T-helper 2 cell treated with Interferon-gamma antibody and Interleukin-4, amounts not matched to agents 5 μg/mL and 100 μg/mL, for 36 hours (primary cell): Measurements from ENCODE around the gene DDX49.
"Not testable (repeated sequence)": the region's sequence is repeated elsewhere in the genome, so short reads cannot be mapped to it uniquely, and the experiment has no call there.

Experiments used
- DNase-seq: peaks from one replicate; pipeline ENCODE4 v3.0.0; 2021; ENCODE audit warnings: low spot score
- H3K27ac Mint-ChIP-seq: one replicate; pipeline ENCODE4 v1.8.0; 2021; ENCODE audit warnings: mild to moderate bottlenecking, mixed read lengths
- H3K27me3 Mint-ChIP-seq: one replicate; pipeline ENCODE4 v1.8.0; 2021; ENCODE audit warnings: low read depth, mixed read lengths
- H3K36me3 Mint-ChIP-seq: one replicate; pipeline ENCODE4 v1.8.0; 2021; ENCODE audit warnings: low read depth, mixed read lengths
- H3K4me1 Mint-ChIP-seq: one replicate; pipeline ENCODE4 v1.8.0; 2021; ENCODE audit warnings: low read depth, mixed read lengths
- H3K4me3 Mint-ChIP-seq: one replicate; pipeline ENCODE4 v1.8.0; 2022; ENCODE audit warnings: mild to moderate bottlenecking, moderate library complexity, mixed read lengths
- H3K9me3 Mint-ChIP-seq: one replicate; pipeline ENCODE4 v1.8.0; 2021; ENCODE audit warnings: mixed read lengths

DDX49 gene

DNA sequence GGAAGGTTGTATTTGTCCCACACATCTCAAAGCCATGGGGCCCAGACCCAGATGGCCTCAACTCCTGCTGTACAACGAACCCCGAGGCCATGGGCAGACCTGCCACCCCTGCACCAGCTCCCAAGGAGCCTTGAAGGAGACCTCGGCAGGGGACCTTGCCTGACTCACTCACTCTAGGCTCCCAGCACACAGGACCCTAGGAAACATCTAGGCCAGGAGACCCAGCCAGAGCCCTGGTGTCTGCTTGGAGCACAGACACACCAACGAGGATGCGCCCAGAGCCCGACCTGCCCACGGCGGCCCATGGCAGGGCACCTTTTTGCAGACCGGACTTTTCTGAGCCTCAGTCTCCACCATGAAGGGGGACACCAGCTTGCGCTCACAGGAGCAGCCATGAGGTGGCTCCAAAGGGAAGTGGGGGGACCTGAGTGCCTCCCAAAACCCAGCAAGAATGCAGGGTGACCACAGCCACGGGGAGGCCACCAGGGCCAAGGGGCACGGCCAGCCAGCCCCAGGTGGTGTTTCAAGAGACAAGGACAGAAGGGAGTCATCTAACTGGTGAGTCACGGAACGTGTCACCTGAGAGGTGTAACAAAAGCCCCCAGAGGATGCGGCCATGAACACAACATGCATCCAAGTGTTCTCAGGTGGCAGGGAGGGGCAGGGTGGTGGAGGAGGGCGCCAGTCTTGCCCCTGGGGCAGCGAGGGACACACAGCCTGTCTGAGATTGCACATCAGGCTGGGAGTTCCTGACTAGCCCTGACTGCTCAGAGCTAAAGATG, 18.6 kb upstream of the DDX49 start:
- no peak overlapping the region for H3K27ac Mint-ChIP-seq
- peaks cover 15% of the 10 kb centered on the region for H3K27me3 Mint-ChIP-seq
- H3K36me3 Mint-ChIP-seq: peaks cover 2% of the 10 kb centered on the region
- no peak overlapping the region for H3K4me3 Mint-ChIP-seq
- no peaks in the 10 kb centered on the region for H3K9me3 Mint-ChIP-seq
- peaks cover 2% of the 10 kb centered on the region for H3K4me1 Mint-ChIP-seq
- no peak for DNase-seq

GRCh38 chr19:18901491-18901890, 18.0 kb upstream of the DDX49 start:
- no peak overlapping the region for H3K4me3 Mint-ChIP-seq
- no peaks in the 10 kb centered on the region for H3K9me3 Mint-ChIP-seq
- peaks cover 13% of the 10 kb centered on the region for H3K27me3 Mint-ChIP-seq
- no peak overlapping the region for H3K27ac Mint-ChIP-seq
- H3K36me3 Mint-ChIP-seq: peaks cover 6% of the 10 kb centered on the region
- peaks cover under 1% of the 10 kb centered on the region for H3K4me1 Mint-ChIP-seq
- DNase-seq: no peak

GRCh38 chr19:18902519-18902918, 17.0 kb upstream of the DDX49 start:
- H3K27ac Mint-ChIP-seq: peak overlapping the region; percentile 12
- H3K36me3 Mint-ChIP-seq: not testable (repeated sequence)

DNA sequence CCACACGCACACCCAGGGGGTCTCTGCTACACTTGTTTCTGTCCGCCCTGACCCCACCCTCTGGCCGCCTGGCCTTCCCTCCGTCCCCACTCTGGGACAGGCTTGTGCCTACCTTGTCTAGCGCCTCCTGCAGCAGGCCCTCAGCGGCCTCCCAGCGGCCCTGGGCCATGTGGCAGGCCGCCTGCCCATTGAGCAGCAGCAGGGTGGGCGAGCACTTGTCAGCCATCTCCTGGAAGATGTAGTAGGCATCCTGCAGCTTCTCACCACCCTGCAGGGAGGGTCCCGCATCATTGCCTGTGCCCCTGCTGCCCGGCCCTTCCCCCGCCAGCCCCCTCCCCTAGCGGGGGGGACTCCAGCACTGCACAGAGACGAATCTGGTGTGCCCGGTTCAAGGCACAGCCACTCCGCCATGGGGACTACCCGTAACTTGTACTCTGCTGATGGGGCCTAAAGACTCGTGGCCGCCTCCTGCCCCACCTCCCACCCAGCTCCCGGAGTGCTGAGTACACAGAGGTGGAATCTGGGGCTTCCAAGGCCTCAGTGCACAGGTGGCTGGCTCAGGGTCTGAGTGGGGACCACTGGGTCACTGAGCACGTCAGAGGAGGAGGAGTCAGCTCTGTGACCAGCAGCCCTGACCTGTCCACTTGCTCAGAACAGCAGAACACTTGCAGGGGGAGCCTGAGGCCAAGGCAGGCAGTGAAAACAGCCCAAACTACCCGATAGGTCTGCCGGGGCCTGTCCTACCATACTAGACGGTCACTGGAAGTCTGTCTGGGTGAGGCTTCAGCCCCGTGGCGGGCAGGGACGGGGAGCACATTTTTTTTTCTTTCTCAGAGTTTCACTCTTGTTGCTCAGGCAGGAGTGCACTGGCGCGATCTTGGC, 16.1 kb upstream of the DDX49 start:
- no peak for DNase-seq
- no peaks in the 10 kb centered on the region for H3K4me1 Mint-ChIP-seq
- H3K9me3 Mint-ChIP-seq: no peaks in the 10 kb centered on the region
- H3K27me3 Mint-ChIP-seq: no peaks in the 10 kb centered on the region
- no peak overlapping the region for H3K27ac Mint-ChIP-seq
- H3K4me3 Mint-ChIP-seq: no peak overlapping the region
- peaks cover 6% of the 10 kb centered on the region for H3K36me3 Mint-ChIP-seq

More at GRCh38 chr19:18902519-18902918, 17.0 kb upstream of the DDX49 start:
- not testable (repeated sequence) for H3K4me1 Mint-ChIP-seq, H3K27me3 Mint-ChIP-seq, H3K4me3 Mint-ChIP-seq, H3K9me3 Mint-ChIP-seq, DNase-seq

DNA sequence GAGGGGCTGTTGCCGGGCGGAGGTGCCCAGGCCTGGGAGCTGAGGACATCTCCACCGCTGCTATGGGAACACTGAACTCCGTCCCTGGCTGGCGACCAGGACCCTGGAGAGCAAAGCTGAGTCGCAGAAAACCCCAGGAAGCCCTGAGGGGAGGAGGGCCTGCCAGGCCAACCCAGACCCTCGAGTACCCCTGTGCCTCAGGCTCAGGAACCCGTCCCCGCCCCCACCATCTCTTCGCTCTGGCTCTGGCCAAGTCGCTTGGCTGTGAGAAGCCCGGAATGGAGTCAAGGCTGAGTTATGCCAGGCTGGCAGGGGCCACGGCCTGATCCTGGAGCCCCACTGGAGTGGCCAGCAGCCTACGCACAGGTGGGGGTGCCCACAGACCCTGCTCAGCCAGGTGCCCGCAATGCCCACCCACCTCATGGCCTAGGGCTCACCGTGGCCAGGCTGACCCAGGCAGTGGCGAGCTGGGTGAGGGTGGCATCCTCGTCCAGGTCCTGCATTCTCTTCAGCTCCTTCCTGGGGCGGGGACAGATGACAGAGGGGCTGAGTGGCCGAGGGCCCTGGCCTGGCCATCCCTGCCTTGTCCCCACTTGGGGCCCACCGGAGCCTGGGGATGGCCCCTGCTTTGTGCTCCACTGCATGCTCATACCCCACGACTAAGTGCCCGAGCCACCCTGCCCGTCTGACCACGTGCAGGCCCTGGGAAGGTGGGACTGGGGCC, 15.0 kb upstream of the DDX49 start:
- Mint-ChIP-seq H3K36me3 (peaks cover 7% of the 10 kb centered on the region), H3K4me1 (no peaks in the 10 kb centered on the region), H3K4me3 (no peak overlapping the region), H3K27ac (no peak overlapping the region), H3K9me3 (no peaks in the 10 kb centered on the region), H3K27me3 (no peaks in the 10 kb centered on the region)
- DNase-seq: no peak

DNA sequence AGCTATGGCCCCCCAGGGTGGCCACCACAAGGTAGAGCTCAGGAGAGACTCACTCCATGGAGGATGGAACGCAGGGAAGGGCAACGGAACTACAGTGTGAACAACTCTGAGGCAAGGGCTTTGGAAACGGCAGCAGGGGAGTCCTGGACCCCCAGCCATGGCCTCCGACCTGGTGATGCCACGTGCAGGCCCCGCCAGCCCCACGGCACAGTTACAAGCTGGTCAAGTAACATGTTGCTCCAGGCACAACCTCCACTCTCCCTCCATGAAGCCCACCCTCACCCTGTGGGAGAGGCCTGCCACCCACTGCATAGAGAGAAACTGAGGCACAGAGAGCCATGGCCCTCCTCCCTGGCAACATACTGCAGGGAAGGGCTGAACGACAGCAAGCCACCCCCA, 14.5 kb upstream of the DDX49 start:
- DNase-seq: no peak
- Mint-ChIP-seq H3K27ac (no peak overlapping the region), H3K4me3 (no peak overlapping the region), H3K27me3 (no peaks in the 10 kb centered on the region), H3K36me3 (peaks cover 10% of the 10 kb centered on the region), H3K9me3 (no peaks in the 10 kb centered on the region), H3K4me1 (no peaks in the 10 kb centered on the region)

DNA sequence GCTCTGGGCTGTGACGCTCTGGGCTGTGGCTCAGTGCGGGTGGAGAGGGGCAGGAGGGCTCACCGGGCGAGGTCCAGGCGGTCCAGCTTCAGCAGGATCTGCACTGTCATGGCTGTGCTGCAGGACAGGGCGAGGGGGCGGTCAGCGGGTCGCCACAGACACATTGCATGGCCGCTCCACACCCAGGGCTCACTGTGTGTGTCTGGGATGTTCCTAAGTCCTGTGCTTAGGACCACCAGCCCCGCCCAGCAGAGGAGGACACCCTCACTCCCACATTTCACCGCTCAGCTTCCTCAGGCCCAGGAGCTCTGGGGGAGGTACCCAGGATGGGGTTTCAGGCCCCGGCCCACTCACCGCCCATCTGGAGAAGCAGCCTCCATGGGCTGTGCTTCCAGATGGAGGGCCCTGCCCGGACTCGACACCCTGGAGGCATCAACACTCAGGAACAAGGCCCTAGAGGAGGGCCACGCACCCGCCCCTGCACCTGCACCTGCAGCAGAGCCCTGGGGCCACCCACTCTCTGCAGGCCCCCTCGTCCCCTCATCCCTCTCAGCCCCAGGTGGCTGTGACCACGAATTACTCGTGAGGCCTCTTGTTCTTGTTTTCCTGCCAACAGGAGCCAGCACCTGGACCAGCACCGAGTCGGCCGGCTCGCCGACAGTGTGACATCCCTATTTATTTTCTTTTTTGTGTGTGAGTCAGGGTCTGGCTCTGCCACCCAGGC, 13.8 kb upstream of the DDX49 start:
- H3K9me3 Mint-ChIP-seq: no peaks in the 10 kb centered on the region
- no peak overlapping the region for H3K27ac Mint-ChIP-seq
- H3K4me1 Mint-ChIP-seq: no peaks in the 10 kb centered on the region
- no peak overlapping the region for H3K4me3 Mint-ChIP-seq
- DNase-seq: no peak
- H3K36me3 Mint-ChIP-seq: peaks cover 10% of the 10 kb centered on the region
- H3K27me3 Mint-ChIP-seq: no peaks in the 10 kb centered on the region

GRCh38 chr19:18906605-18907519, 12.7 kb upstream of the DDX49 start:
- H3K4me1 Mint-ChIP-seq: no peaks in the 10 kb centered on the region
- no peaks in the 10 kb centered on the region for H3K27me3 Mint-ChIP-seq
- H3K36me3 Mint-ChIP-seq: peaks cover 8% of the 10 kb centered on the region
- no peak for DNase-seq
- H3K27ac Mint-ChIP-seq: no peak overlapping the region
- no peak overlapping the region for H3K4me3 Mint-ChIP-seq
- H3K9me3 Mint-ChIP-seq: no peaks in the 10 kb centered on the region

DNA sequence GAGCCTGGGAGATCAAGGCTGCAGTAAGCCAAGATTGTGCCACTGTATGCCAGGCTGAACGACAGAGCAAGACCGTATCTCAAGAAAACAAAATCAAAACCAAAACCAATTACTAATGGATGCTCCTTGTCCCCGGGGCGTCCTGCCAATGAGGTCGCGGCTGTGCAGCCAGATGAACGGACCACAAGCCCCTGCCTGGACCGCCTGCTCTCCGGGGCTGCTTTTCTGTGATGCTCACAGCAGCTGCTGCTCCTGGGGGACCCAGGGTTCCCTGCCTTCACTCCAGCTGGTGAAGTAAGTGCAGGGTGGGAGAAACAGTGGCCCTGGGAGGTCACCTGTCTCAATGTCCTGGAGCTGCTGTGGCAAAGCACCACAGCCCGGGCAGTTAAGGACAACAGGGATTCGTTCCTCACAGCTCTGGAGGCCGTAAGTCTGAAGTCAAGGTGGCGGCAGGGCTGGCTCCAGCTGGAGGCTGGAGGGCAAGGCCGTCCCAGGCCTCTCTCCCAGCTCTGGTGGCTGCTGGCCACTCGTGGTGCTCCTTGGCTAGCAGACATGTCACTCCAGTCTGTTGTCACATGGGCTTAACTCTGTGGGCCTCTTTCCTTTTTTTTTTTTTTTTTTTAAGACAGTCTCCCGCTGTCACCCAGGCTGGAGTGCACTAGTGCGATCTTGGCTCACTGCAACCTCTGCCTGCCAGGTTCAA, 10.4 kb upstream of the DDX49 start:
- Mint-ChIP-seq H3K27ac (no peak overlapping the region), H3K4me3 (no peak overlapping the region), H3K4me1 (no peaks in the 10 kb centered on the region), H3K36me3 (peaks cover 19% of the 10 kb centered on the region), H3K27me3 (no peaks in the 10 kb centered on the region), H3K9me3 (no peaks in the 10 kb centered on the region)
- DNase-seq: no peak

- no peak overlapping the region for H3K4me3 Mint-ChIP-seq
- H3K4me1 Mint-ChIP-seq: no peaks in the 10 kb centered on the region
- H3K9me3 Mint-ChIP-seq: no peaks in the 10 kb centered on the region
- no peak for DNase-seq
- no peak overlapping the region for H3K27ac Mint-ChIP-seq
- no peaks in the 10 kb centered on the region for H3K27me3 Mint-ChIP-seq
- peaks cover 20% of the 10 kb centered on the region for H3K36me3 Mint-ChIP-seq
Measured at GRCh38 chr19:18910010-18910409, 9.5 kb upstream of the DDX49 start.

GRCh38 chr19:18910801-18911436, 8.6 kb upstream of the DDX49 start:
- H3K9me3 Mint-ChIP-seq: no peaks in the 10 kb centered on the region
- no peaks in the 10 kb centered on the region for H3K4me1 Mint-ChIP-seq
- DNase-seq: no peak
- H3K4me3 Mint-ChIP-seq: no peak overlapping the region
- no peaks in the 10 kb centered on the region for H3K27me3 Mint-ChIP-seq
- H3K27ac Mint-ChIP-seq: no peak overlapping the region
- H3K36me3 Mint-ChIP-seq: peaks cover 26% of the 10 kb centered on the region

GRCh38 chr19:18912933-18913332, 6.6 kb upstream of the DDX49 start:
- Mint-ChIP-seq H3K27ac (no peak overlapping the region), H3K36me3 (peaks cover 30% of the 10 kb centered on the region)

More at GRCh38 chr19:18912933-18913332, 6.6 kb upstream of the DDX49 start:
- Mint-ChIP-seq H3K4me3 (no peak overlapping the region), H3K27me3 (no peaks in the 10 kb centered on the region), H3K9me3 (no peaks in the 10 kb centered on the region), H3K4me1 (peaks cover 6% of the 10 kb centered on the region)
- no peak for DNase-seq
